H1 (cell line): ENCODE data around the gene HS2ST1. TPM values are rescaled to one million over a fixed set of nuclear protein-coding genes. Genes with fewer than 3 reads are reported as not detected.

Experiments used
- CTCF ChIA-PET: fragments of 300-600 bp; sonication (Branson Sonifier 250); formaldehyde crosslinking; loops from one replicate; lab custom pipeline; 2021; ENCODE audit not compliant: partially characterized antibody; lab: Charles Lee
- POLR2A ChIA-PET: fragments of 300-600 bp; sonication (Branson Sonifier 250); formaldehyde crosslinking; loops from one replicate; lab custom pipeline; 2021; ENCODE audit warnings: inconsistent platforms; ENCODE audit not compliant: partially characterized antibody; lab: Charles Lee
- DNase-seq, 2 experiments: peaks; one replicate each; pipeline versions ENCODE4 v3.0.0 to v3.0.0-alpha.2; 2010 to 2022; ENCODE audit warnings: low spot score in 2 of 2, low read depth in 1 of 2, mixed read lengths in 1 of 2
- FAIRE-seq: peaks from 2 replicates; lab custom pipeline; 2011; peaks lifted over from hg19 to GRCh38; lab: Jason Lieb, UNC
- H2AFZ ChIP-seq: 2 replicates; pipeline ENCODE4 v1.8.1; 2012; ENCODE audit warnings: low read length, inconsistent platforms
- H2AK5ac ChIP-seq: 2 replicates; pipeline ENCODE4 v1.6.1; 2013; ENCODE audit warnings: low read depth, low read length
- H2BK120ac ChIP-seq: replicated peaks from 2 replicates; pipeline ENCODE3; 2013; ENCODE audit warnings: low read depth, low read length, inconsistent platforms
- H2BK12ac ChIP-seq: 2 replicates; pipeline ENCODE4 v1.6.1; 2013; ENCODE audit warnings: low read depth, low read length
- H2BK15ac ChIP-seq: 2 replicates; pipeline ENCODE4 v1.6.1; 2013; ENCODE audit warnings: low read length
- H2BK20ac ChIP-seq: 2 replicates; pipeline ENCODE4 v1.6.1; 2013; ENCODE audit warnings: low read length
- H2BK5ac ChIP-seq: 2 replicates; pipeline ENCODE4 v1.6.1; 2013; ENCODE audit warnings: low read depth, low read length
- H3K14ac ChIP-seq: 2 replicates; pipeline ENCODE4 v1.6.1; 2013; ENCODE audit warnings: inconsistent platforms; ENCODE audit not compliant: insufficient read length
- H3K18ac ChIP-seq: 2 replicates; pipeline ENCODE4 v1.6.1; 2013; ENCODE audit warnings: low read length; ENCODE audit errors: extremely low read depth
- H3K23ac ChIP-seq: 2 replicates; pipeline ENCODE4 v1.6.1; 2013; ENCODE audit warnings: inconsistent platforms; ENCODE audit not compliant: insufficient read length
- H3K23me2 ChIP-seq: 2 replicates; pipeline ENCODE4 v1.6.1; 2013; ENCODE audit warnings: low read depth, low read length
- H3K27ac ChIP-seq: 2 replicates; pipeline ENCODE4 v1.6.1; 2011; ENCODE audit warnings: low read depth, low read length, inconsistent platforms
- H3K27me3 ChIP-seq, 4 experiments: replicated peaks in 1 of 4; 1 replicate in 1 of 4; 2 replicates in 3 of 4; pipeline versions ENCODE4 v1.6.1 to v1.8.1; 2011 to 2013; ENCODE audit warnings: low read length in 3 of 4, mild to moderate bottlenecking in 3 of 4, inconsistent platforms in 2 of 4, mixed read lengths in 2 of 4, moderate library complexity in 1 of 4; ENCODE audit not compliant: control insufficient read depth in 3 of 4, insufficient read depth in 3 of 4; ENCODE audit errors: extremely low read depth in 1 of 4
- H3K36me3 ChIP-seq, 4 experiments: 2 replicates each; pipeline versions ENCODE4 v1.6.1 to v1.8.1; 2011 to 2013; ENCODE audit warnings: mild to moderate bottlenecking in 4 of 4, low read length in 3 of 4, moderate library complexity in 2 of 4, control low read depth in 1 of 4, inconsistent platforms in 1 of 4; ENCODE audit not compliant: insufficient read depth in 4 of 4, control insufficient read depth in 2 of 4
- H3K4ac ChIP-seq: replicated peaks from 2 replicates; pipeline ENCODE3; 2013; ENCODE audit warnings: low read length, low read depth, mixed read lengths, inconsistent platforms; ENCODE audit not compliant: insufficient read length
- H3K4me1 ChIP-seq, 4 experiments: replicated peaks in 1 of 4; 1 replicate in 1 of 4; 2 replicates in 3 of 4; pipeline versions ENCODE4 v1.6.1 to v1.8.1; 2011 to 2013; ENCODE audit warnings: low read length in 3 of 4, inconsistent platforms in 2 of 4, mixed read lengths in 1 of 4; ENCODE audit not compliant: insufficient read depth in 4 of 4, control insufficient read depth in 3 of 4
- H3K4me2 ChIP-seq, 2 experiments: 2 replicates each; pipeline versions ENCODE4 v1.6.1 to v1.8.1; 2011 to 2013; ENCODE audit warnings: low read depth in 2 of 2, low read length in 2 of 2, control low read depth in 1 of 2, inconsistent platforms in 1 of 2, mild to moderate bottlenecking in 1 of 2; ENCODE audit not compliant: insufficient read depth in 1 of 2
- H3K4me3 ChIP-seq, 4 experiments: fragments of 200-600, 300-600 bp in 1 of 4; sonication (generic), shearing (Covaris generic), sonication (Bioruptor Twin) in 1 of 4; 2 replicates each; pipeline versions ENCODE4 v1.5.1 to v1.8.1; 2011 to 2016; ENCODE audit warnings: low read length in 4 of 4, low read depth in 3 of 4, control low read depth in 2 of 4, inconsistent platforms in 2 of 4, mild to moderate bottlenecking in 2 of 4, mixed read lengths in 1 of 4, moderate library complexity in 1 of 4; ENCODE audit not compliant: insufficient read depth in 2 of 4; ENCODE audit errors: extremely low read depth in 1 of 4
- H3K56ac ChIP-seq: replicated peaks from 2 replicates; pipeline ENCODE3; 2013; ENCODE audit warnings: low read depth, mild to moderate bottlenecking, mixed read lengths, low read length, inconsistent platforms; ENCODE audit not compliant: insufficient read length
- H3K79me1 ChIP-seq: 2 replicates; pipeline ENCODE4 v1.6.1; 2013; ENCODE audit warnings: low read depth, low read length, control low read depth
- H3K79me2 ChIP-seq, 2 experiments: 2 replicates each; pipeline versions ENCODE4 v1.6.1 to v1.8.1; 2012 to 2013; ENCODE audit warnings: low read length in 2 of 2, mild to moderate bottlenecking in 2 of 2, inconsistent platforms in 1 of 2; ENCODE audit not compliant: insufficient read depth in 2 of 2, control insufficient read depth in 1 of 2
- H3K9ac ChIP-seq, 4 experiments: replicated peaks in 1 of 4; 1 replicate in 1 of 4; 2 replicates in 3 of 4; pipeline versions ENCODE4 v1.6.1 to v1.8.1; 2011 to 2013; ENCODE audit warnings: low read depth in 3 of 4, low read length in 3 of 4, control low read depth in 2 of 4, mild to moderate bottlenecking in 2 of 4, moderate library complexity in 2 of 4, inconsistent platforms in 1 of 4; ENCODE audit errors: extremely low read depth in 1 of 4
- H3K9me3 ChIP-seq, 2 experiments: 2 replicates each; pipeline versions ENCODE4 v1.6.1 to v1.8.1; 2012 to 2013; ENCODE audit warnings: mild to moderate bottlenecking in 2 of 2, moderate library complexity in 2 of 2, control low read depth in 1 of 2, inconsistent platforms in 1 of 2, low read depth in 1 of 2, low read length in 1 of 2, mixed read lengths in 1 of 2; ENCODE audit not compliant: insufficient read depth in 2 of 2
- H4K20me1 ChIP-seq, 2 experiments: replicated peaks in 1 of 2; 2 replicates each; pipeline versions ENCODE3 to v1.8.1; 2011 to 2013; ENCODE audit warnings: inconsistent platforms in 2 of 2, low read length in 2 of 2, mild to moderate bottlenecking in 1 of 2; ENCODE audit not compliant: insufficient read depth in 2 of 2, control insufficient read depth in 1 of 2
- H4K5ac ChIP-seq: 2 replicates; pipeline ENCODE4 v1.6.1; 2013; ENCODE audit warnings: low read length, low read depth, mixed read lengths, inconsistent platforms; ENCODE audit not compliant: insufficient read length
- H4K8ac ChIP-seq: 2 replicates; pipeline ENCODE4 v1.8.0; 2013; ENCODE audit warnings: mild to moderate bottlenecking, moderate library complexity, low read length, inconsistent platforms; ENCODE audit not compliant: insufficient read depth; ENCODE audit errors: extremely low read depth
- H4K91ac ChIP-seq: replicated peaks from 2 replicates; pipeline ENCODE3; 2013; ENCODE audit warnings: low read length, mixed read lengths, inconsistent platforms; ENCODE audit not compliant: insufficient read length
- BCL11A ChIP-seq, 2 experiments: IDR thresholded peaks; one replicate each; pipeline ENCODE4 v1.6.1; 2011; ENCODE audit warnings: low read depth in 2 of 2, low read length in 2 of 2, mild to moderate bottlenecking in 2 of 2
- CBX5 ChIP-seq: fragments of 300-800, 300-1000 bp; sonication (generic); IDR thresholded peaks from 2 replicates; pipeline ENCODE4 v1.7.1; 2016; ENCODE audit warnings: antibody characterized with exemption, low read length, low read depth
- CREB1 ChIP-seq: IDR thresholded peaks from 2 replicates; pipeline ENCODE4 v1.6.1; 2012; ENCODE audit warnings: inconsistent platforms
- KDM5A ChIP-seq: fragments of 200-600 bp; IDR thresholded peaks from 2 replicates; pipeline ENCODE4 v1.7.1; 2012; ENCODE audit warnings: mild to moderate bottlenecking, low read length, inconsistent platforms, mixed read lengths
- NRF1 ChIP-seq: IDR thresholded peaks from 2 replicates; pipeline ENCODE4 v1.6.1; 2011; ENCODE audit warnings: mild to moderate bottlenecking, low read depth, low read length, improper control_type of control experiment
- POLR2AphosphoS5 ChIP-seq: IDR thresholded peaks from 2 replicates; pipeline ENCODE4 v1.6.1; 2011; ENCODE audit warnings: low read depth, low read length
- RAD21 ChIP-seq, 2 experiments: IDR thresholded peaks in 1 of 2; conservative IDR thresholded peaks in 1 of 2; 2 replicates each; pipeline ENCODE4 v1.6.1; 2011; ENCODE audit warnings: low read depth in 2 of 2, low read length in 2 of 2, improper control_type of control experiment in 1 of 2, inconsistent platforms in 1 of 2, mild to moderate bottlenecking in 1 of 2, moderate library complexity in 1 of 2
- SIX5 ChIP-seq: IDR thresholded peaks from 2 replicates; pipeline ENCODE4 v1.6.1; 2011; ENCODE audit warnings: mild to moderate bottlenecking, low read depth, low read length
- SP4 ChIP-seq: IDR thresholded peaks from 2 replicates; pipeline ENCODE4 v1.6.1; 2012; ENCODE audit warnings: low read length, inconsistent platforms
- TAF1 ChIP-seq: IDR thresholded peaks from 2 replicates; pipeline ENCODE4 v1.6.1; 2011; ENCODE audit warnings: mild to moderate bottlenecking, low read depth, low read length
- YY1 ChIP-seq: IDR thresholded peaks from 2 replicates; pipeline ENCODE4 v1.6.1; 2011; ENCODE audit warnings: low read depth, mild to moderate bottlenecking, low read length
- WGBS, 2 experiments: shearing (Covaris generic) in 1 of 2; methylation state at CpG; one replicate each; pipeline versions ENCODE4 v1.1.6 to v1.1.7; 2013 to 2015; ENCODE audit warnings: low lambda C conversion rate in 2 of 2, mixed read lengths in 2 of 2, inconsistent platforms in 1 of 2, low coverage in 1 of 2, missing lambda C conversion rate in 1 of 2; ENCODE audit not compliant: insufficient replicate concordance in 2 of 2, insufficient coverage in 1 of 2, insufficient read length in 1 of 2; ENCODE audit errors: extremely low coverage in 1 of 2, missing lambda C conversion rate in 1 of 2; 5-methylcytosine and 5-hydroxymethylcytosine counted together
- polyA plus RNA-seq, 7 experiments: library from polyadenylated mRNA; depleted of rRNA in 3 of 7; stranded (reverse) in 5 of 7; unstranded in 2 of 7; fragments of >200 nt in 5 of 7; fragments of 200-250 nt in 2 of 7; gene quantifications; 1 replicate in 5 of 7; 2 replicates in 1 of 7; 4 replicates in 1 of 7; pipeline versions ENCODE4 v1.2.1 to v1.2.3, GENCODE V29; 2011 to 2013; ENCODE audit warnings: missing spikeins in 2 of 7, mixed read lengths in 2 of 7
- total RNA-seq: library from RNA; stranded (reverse); fragmentation: NEBNext Ultra II Directional; extraction: Animal tissue kit (Norgen Biotek cat#: 25700); gene quantifications from 2 replicates; pipeline ENCODE4 v1.2.1, GENCODE V29; 2021

Gene HS2ST1
- total and polyA plus RNA-seq, 2 of the 8 experiments (the other 6 are each of a cell fraction or from before 2014, with no cell fraction given) = 5.2 to 28.3 TPM

DNA sequence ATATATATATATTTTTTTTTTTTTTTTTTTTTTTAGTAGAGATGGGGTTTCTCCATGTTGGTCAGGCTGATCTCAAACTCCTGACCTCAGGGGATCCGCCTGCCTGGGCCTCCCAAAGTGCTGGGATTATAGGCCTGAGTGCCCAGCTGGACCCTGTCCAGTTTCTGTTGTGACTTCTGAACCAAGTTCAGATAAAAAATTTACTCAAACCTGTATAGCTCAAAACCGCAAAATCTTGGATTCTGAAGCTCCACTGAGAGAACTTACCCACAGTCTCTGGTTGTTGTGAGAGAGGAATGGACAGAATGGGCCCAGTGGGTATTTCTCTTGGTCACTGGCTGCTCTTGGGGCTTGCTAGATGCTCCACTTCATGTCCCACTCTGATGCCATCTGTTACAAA is 76.4 kb downstream of the HS2ST1 start:
- Histone ChIP-seq H3K56ac (no peak overlapping the region), H3K9ac (no peak overlapping the region), H4K5ac (no peak overlapping the region), H3K23ac (no peak overlapping the region), H4K91ac (no peak overlapping the region), H3K79me2 (peaks cover 0 to 44% of the 10 kb centered on the region in 2 experiments; a peak in 2 of 4 replicates), H2BK15ac (no peak overlapping the region), H3K4me2 (no peak overlapping the region), H4K20me1 (peaks cover 0 to 4% of the 10 kb centered on the region in 2 experiments), H2BK12ac (no peak overlapping the region), H2AK5ac (no peak overlapping the region), H2BK120ac (no peak overlapping the region), H3K9me3 (no peaks in the 10 kb centered on the region), H2AFZ (no peak overlapping the region), H2BK20ac (no peak overlapping the region), H3K4me3 (no peak overlapping the region), H4K8ac (no peak overlapping the region), H3K4ac (no peak overlapping the region), H3K79me1 (no peaks in the 10 kb centered on the region; the same call in 1 of the 2 replicates), H3K36me3 (no peaks in the 10 kb centered on the region), H3K23me2 (no peaks in the 10 kb centered on the region), H2BK5ac (no peak overlapping the region), H3K27me3 (no peaks in the 10 kb centered on the region), H3K27ac (no peak overlapping the region), H3K18ac (no peak overlapping the region), H3K4me1 (peaks cover 0 to 8% (median 0%) of the 10 kb centered on the region in 4 experiments; a peak in 3 of 7 replicates), H3K14ac (no peak overlapping the region)
- TF ChIP-seq NRF1 = no peak
- no peak for TF ChIP-seq POLR2AphosphoS5
- TF ChIP-seq RAD21 (IDR thresholded peaks at IDR 0.05 in 1 of 2, conservative IDR thresholded peaks at IDR 0.05 in 1 of 2; ENCODE audit: low read depth in 2 of 2, low read length in 2 of 2) = no peak
- TF ChIP-seq CBX5 = no peak
- no peak for TF ChIP-seq YY1
- no peak for TF ChIP-seq SP4
- no peak for TF ChIP-seq CREB1
- TF ChIP-seq SIX5 = no peak
- TF ChIP-seq TAF1 = no peak
- TF ChIP-seq KDM5A = no peak
- no peak for TF ChIP-seq BCL11A (IDR thresholded peaks at IDR 0.05; ENCODE audit: low read depth in 2 of 2, low read length in 2 of 2)
- FAIRE-seq (no peak), DNase-seq (no peak)
- WGBS, 2 experiments = 76% methylated on average over 2 of the region's 2 CpGs; no CpG with 5 or more reads in 1 of the 2 experiments
- POLR2A ChIA-PET = interaction anchor here (0.9 to 1.6 kb wide), 2 partner anchors 9 to 10 kb away, joined by 3 read pairs; no protein-coding TSS in a partner anchor
- CTCF ChIA-PET = interaction anchor here (0.8 to 1.5 kb wide), 4 partner anchors 9 to 93 kb away, joined by 3 to 5 read pairs (median 4); no protein-coding TSS in a partner anchor
